Measurements from ENCODE around the gene TROAP. TPM values are rescaled to one million over a fixed set of nuclear protein-coding genes. Genes with fewer than 3 reads are reported as not detected.

TROAP gene
- total and polyA plus RNA-seq, 8 donors: 0.08 to 1.3 (median 0.46) TPM; not detected in 1

DNA sequence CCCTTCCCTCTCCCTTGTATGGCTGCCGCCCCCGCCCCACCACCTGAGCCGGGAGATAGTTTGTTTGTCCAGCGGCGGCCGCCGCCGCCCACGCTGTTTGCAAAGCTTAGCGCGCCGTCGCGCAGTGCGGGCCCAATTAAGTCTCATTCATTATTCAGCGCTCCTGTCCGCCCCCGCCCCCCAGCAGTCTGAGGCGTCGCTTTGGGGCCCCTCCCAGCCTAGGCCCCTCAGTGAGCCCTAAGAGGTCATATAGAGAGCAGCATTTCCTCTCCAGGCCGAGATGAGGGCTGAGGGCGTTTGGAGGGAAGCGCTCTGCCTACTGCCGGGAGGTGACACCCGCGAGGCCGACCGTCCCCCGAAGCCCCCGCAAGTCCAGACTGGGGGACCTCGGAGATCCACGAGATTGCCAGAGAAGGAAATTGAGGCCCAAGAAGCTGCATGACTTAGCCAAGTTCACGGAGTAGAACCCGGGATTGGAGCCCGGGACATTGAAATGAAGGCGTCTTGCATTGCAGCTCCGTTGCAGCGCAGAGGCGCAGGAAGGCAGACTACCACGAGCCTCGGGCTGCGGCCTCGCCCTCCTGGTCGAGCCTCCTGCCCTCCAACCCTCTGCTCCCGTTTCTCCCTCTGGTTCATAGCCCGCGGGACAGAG, 23.7 kb downstream of the TROAP start, which contains the start of gene DNAJC22:
Gene DNAJC22 (plus strand): TSS at position 230 of the 652 bp plus-strand sequence. CDS start 1,985 bp downstream, outside the sequence.
- peak in 4 of 6 donors; percentile 28 to 78 (median 38) for DNase-seq
- TF ChIP-seq, protein P1, sequence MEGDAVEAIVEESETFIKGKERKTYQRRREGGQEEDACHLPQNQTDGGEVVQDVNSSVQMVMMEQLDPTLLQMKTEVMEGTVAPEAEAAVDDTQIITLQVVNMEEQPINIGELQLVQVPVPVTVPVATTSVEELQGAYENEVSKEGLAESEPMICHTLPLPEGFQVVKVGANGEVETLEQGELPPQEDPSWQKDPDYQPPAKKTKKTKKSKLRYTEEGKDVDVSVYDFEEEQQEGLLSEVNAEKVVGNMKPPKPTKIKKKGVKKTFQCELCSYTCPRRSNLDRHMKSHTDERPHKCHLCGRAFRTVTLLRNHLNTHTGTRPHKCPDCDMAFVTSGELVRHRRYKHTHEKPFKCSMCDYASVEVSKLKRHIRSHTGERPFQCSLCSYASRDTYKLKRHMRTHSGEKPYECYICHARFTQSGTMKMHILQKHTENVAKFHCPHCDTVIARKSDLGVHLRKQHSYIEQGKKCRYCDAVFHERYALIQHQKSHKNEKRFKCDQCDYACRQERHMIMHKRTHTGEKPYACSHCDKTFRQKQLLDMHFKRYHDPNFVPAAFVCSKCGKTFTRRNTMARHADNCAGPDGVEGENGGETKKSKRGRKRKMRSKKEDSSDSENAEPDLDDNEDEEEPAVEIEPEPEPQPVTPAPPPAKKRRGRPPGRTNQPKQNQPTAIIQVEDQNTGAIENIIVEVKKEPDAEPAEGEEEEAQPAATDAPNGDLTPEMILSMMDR (IDR thresholded peaks at IDR 0.05): no peak
- H3K27me3 ChIP-seq: peaks cover 0 to 4% (median 0%) of the 10 kb centered on the region in 4 donors
- peak; percentile 5 to 11 (median 8) for ATAC-seq
- no peaks in the 10 kb centered on the region for H3K36me3 ChIP-seq
- H3K9me3 ChIP-seq: no peaks in the 10 kb centered on the region
- peaks cover 24 to 34% (median 29%) of the 10 kb centered on the region in 3 donors for H3K4me1 ChIP-seq
- H3K4me3 ChIP-seq: peak within 1 kb of the TSS; percentile 16 to 40 (median 30)
- WGBS, 2 donors: 3 to 7% methylated on average over 44 to 47 of the region's 47 CpGs
- intact Hi-C loops (cut with DNase I): loop anchor here in 1 of 3 donors (10.0 kb wide), 1 partner anchor 168 kb away; no protein-coding TSS in a partner anchor
- no peak for FAIRE-seq
- H3K27ac ChIP-seq: no peak within 1 kb of the TSS

GRCh38 chr12:49347311-49348193, 24.5 kb downstream of the TROAP start:
- peak; percentile 94 to 99 (median 96) for DNase-seq
- no peak for FAIRE-seq
- H3K4me3 ChIP-seq: peak overlapping the region; percentile 16 to 40 (median 30)
- H3K4me1 ChIP-seq: peaks cover 24 to 34% (median 29%) of the 10 kb centered on the region in 3 donors
- intact Hi-C loops (cut with DNase I): loop anchor here in 1 of 3 donors (10.0 kb wide), 1 partner anchor 167 kb away; no protein-coding TSS in a partner anchor
- no peaks in the 10 kb centered on the region for H3K36me3 ChIP-seq
- peaks cover 0 to 4% (median 0%) of the 10 kb centered on the region in 4 donors for H3K27me3 ChIP-seq
- WGBS, 2 donors: 4 to 5% methylated on average over 37 of the region's 37 CpGs
- peak overlapping the region in 1 of 4 donors; percentile 30 for H3K27ac ChIP-seq
- TF ChIP-seq, protein P1 (IDR thresholded peaks at IDR 0.05): peak; percentile 97 to 99 (median 99)
- no peaks in the 10 kb centered on the region for H3K9me3 ChIP-seq
- ATAC-seq: peak; percentile 94 to 97 (median 95)

GRCh38 chr12:49348781-49349180, 25.7 kb downstream of the TROAP start:
- Histone ChIP-seq H3K9me3 (no peaks in the 10 kb centered on the region), H3K36me3 (no peaks in the 10 kb centered on the region), H3K27me3 (peaks cover 0 to 4% (median 0%) of the 10 kb centered on the region in 4 donors), H3K27ac (no peak overlapping the region), H3K4me1 (peaks cover 24 to 29% (median 27%) of the 10 kb centered on the region in 3 donors), H3K4me3 (peak overlapping the region in 2 of 4 donors; percentile 34 to 40)
- intact Hi-C loops (cut with DNase I): loop anchor here in 1 of 3 donors (10.0 kb wide), 1 partner anchor 166 kb away; no protein-coding TSS in a partner anchor
- DNase-seq: peak in 1 of 6 donors; percentile 65
- TF ChIP-seq, protein P1 (IDR thresholded peaks at IDR 0.05): no peak
- no peak for ATAC-seq
- 93 to 97% methylated on average over 5 of the region's 5 CpGs for WGBS, 2 donors
- no peak for FAIRE-seq

DNA sequence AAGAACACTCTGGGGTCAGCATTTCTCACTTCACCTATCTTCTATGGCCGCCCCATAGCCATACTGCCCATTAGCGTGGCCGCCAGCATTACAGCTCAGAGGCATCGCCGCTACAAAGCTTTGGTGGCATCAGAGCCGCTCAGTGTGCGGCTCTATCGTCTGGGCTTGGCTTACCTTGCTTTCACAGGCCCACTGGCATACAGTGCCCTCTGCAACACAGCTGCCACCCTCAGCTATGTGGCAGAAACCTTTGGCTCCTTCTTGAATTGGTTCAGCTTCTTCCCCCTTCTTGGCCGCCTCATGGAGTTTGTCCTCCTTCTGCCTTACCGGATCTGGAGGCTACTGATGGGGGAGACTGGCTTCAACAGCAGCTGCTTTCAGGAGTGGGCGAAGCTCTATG, 26.2 kb downstream of the TROAP start:
- H3K36me3 ChIP-seq: no peaks in the 10 kb centered on the region
- no peak overlapping the region for H3K27ac ChIP-seq
- no peaks in the 10 kb centered on the region for H3K9me3 ChIP-seq
- FAIRE-seq: no peak
- peaks cover 24 to 29% (median 27%) of the 10 kb centered on the region in 3 donors for H3K4me1 ChIP-seq
- WGBS, 2 donors: 94 to 98% methylated on average over 11 of the region's 11 CpGs
- peak in 1 of 6 donors; percentile 12 for DNase-seq
- intact Hi-C loops (cut with DNase I): loop anchor here in 1 of 3 donors (10.0 kb wide), 1 partner anchor 166 kb away; no protein-coding TSS in a partner anchor
- no peak for ATAC-seq
- peaks cover 0 to 4% (median 0%) of the 10 kb centered on the region in 4 donors for H3K27me3 ChIP-seq
- H3K4me3 ChIP-seq: peak overlapping the region in 1 of 4 donors; percentile 40
- TF ChIP-seq, protein P1 (IDR thresholded peaks at IDR 0.05): no peak
